ENCODE results near the gene IWS1. TPM values are rescaled to one million over a fixed set of nuclear protein-coding genes. Genes with fewer than 3 reads are reported as not detected.
"Not testable (repeated sequence)": the region's sequence is repeated elsewhere in the genome, so short reads cannot be mapped to it uniquely, and the experiment has no call there.

The IWS1 gene
- total RNA-seq: 10 to 100 TPM; 31.0 to 35.4 TPM
- long read RNA-seq, donor 1, partial matches to known transcripts: 6 of 10 reads
- long read RNA-seq, donor 1, other reads (novel, unspliced or antisense): 1 of 10 reads
- long read RNA-seq, donor 2, partial matches to known transcripts: 65 of 72 reads
- long read RNA-seq, donor 2, other reads (novel, unspliced or antisense): 4 of 72 reads

DNA sequence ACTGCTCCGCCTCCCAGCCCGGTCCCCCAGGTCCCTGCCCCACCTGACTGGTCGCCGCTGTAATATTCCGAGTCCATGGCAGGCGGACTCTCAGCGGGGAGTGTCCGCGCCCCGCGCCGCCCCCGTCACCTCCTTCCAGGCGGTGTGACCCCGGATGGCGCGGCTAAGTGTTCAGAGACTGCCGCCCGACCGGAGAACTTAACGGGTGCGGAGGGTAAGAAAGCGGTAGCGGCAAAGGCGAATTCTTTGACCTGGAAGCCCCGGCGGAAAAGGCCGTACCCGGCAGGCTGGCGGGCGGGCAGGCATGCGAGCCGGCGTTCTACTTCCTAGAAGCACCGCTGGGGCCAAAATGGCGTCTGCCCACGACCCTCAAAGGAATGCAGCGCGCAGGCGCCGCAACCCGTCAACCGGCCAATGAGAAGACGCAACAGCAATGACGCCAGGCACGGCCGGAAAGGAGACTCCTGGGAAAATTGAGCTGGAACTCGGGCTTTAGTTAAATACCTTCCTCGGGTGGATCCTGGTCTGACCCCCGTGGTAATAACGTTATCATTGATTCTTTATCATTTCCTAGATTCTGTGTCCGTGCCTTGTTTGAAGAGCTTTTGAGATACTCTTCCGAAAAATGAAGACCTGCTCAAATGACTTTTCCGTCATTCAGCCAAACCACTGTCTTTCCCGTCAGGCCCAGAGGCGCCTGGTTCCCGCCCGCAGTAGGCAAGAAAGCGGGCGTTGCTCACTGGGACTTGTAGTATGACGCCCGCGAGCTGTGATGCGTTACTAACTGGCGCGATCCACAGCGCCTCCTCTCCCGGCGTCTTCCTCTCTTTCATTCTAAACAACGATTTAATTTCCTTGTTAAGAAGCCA, at the start of gene IWS1:
IWS1 (minus strand) TSS at position 358 of the 869 bp plus-strand sequence; CDS start at position 77, 281 bp downstream.
- DNase-seq (ENCODE audit: low spot score): peak; percentile 99
- intact Hi-C loops (cut with DNase I): loop anchor here in 1 of 2 donors (5.0 kb wide), 1 partner anchor 116 kb away; no protein-coding TSS in a partner anchor

DNA sequence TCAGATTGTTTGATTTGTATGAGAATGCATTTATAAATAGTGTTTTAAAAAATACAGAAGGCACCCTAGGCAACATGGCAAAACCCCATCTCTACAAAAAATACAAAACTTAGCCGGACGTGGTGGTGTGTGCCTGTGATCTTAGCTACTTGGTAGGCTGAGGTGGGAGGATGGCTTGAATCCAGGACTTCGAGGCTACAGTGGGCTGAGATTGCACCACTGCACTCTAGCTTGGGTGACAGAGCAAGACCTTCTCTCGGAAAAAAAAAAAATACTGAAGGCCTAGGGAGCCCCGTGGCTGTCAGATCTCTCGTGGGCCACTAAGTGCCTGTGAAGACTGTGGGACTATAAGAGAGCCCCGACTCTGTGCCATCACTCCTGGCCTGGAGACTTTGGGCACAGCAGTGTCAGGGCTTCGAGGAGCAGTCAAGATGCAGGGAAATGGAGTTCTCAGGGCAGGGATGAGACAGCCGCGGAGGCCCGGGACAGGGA, 49.7 kb upstream of the IWS1 start:
- DNase-seq (ENCODE audit: low spot score): no peak
- intact Hi-C loops (cut with DNase I): no loop called here

DNA sequence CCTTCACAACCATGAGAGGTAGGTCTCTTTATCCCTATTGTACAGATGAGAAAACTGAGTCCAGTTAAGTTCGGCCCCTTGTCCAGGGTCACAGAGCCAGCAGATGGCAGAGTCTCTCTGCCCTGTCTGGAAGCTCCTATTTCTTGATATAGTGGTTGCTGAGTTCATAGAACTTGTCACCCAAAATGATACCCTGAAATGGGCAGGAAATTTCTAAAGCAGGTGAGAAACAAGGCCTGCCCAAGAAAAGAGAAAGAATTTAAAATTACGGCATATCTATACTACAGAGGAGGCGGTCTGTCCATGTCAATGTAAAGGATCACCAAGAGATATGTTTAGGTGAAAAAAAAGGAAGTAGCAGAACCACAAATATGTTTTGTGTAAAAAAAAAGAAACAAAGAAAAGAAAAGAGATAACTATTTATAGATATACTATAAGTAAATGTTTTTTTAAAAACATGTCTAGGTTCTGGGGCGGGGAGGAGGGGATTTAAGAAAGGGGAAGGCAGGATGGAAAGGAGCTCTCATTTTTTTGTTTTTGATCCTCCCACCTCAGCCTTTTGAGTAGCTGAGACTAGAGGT, 49.0 kb upstream of the IWS1 start:
- intact Hi-C loops (cut with DNase I): no loop called here
- DNase-seq (ENCODE audit: low spot score): no peak

DNA sequence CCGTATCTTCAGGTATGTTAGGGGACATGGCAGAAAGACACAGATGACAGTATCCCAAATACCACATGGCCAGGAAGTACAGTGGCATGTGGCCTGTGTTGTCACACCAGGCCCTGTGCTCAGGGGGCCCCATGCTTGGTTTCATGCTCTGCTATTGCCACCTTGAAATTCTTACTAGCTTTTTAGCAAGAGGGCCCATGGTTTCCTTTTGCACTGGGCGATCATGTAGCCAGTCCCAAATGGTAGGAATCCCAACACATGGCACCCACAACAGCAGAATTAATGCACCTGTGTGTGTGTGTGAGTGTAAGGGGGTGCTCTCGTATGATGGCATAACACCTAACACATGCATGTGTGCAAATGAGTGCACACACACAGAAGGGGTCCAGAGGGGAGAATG, 48.4 kb upstream of the IWS1 start:
- DNase-seq (ENCODE audit: low spot score): no peak
- intact Hi-C loops (cut with DNase I): no loop called here

DNA sequence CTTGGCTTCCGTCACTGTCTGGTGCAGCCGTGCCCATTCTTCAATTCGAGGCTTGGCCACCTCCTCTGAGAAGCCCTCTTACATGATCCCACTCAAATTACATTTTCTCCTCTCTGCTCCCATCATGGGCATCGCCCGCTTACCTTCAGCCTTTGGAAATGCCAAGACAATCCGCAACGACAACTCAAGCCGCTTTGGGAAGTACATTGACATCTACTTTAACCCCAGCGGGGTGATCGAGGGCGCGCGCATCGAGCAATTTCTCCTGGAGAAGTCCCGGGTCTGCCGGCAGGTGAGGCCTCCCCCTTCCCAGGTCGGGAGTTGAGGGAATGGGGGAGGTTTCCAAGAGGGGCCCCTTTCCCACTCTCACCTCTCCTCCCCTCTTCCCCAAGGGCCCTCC, 47.5 kb upstream of the IWS1 start:
- DNase-seq (ENCODE audit: low spot score): no peak
- intact Hi-C loops (cut with DNase I): no loop called here

DNA sequence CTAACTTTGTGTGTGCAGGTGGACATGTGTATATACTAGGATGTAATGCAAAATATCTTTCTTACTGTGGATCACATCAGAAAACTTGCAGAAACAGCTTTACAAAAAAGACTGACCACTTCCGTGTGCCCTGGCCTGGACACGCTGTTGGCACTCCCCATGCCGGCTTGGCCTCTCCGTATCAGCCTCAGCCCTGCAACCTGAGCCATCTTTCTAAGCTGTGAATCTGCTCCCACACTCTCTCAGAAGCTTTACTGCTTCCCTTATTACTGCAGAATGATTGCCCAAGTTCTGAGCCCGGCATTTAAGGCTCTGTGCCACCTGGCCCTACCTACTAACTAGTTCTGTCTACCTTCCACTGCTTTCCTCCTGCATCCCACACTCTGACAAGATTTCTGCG, 47.0 kb upstream of the IWS1 start:
- DNase-seq (ENCODE audit: low spot score): no peak
- intact Hi-C loops (cut with DNase I): no loop called here

DNA sequence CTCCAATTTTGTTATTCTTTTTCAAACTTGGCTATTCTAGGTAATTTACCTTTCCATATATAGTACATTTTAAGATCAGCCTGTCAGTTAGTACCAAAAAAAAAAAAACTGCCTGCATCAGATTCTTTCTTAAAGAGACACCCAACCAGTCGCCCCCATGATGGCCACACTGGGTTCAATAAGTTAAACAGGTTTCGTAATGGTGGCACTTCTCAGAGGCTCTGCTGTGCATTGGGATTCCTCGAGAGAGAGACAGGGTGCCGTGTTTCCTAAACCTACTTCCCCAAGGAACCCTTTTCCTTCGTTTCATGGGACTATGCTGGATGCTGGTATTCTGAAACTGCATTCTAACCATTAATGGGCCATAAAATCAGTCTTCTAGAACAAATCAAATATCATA, 46.6 kb upstream of the IWS1 start:
- DNase-seq (ENCODE audit: low spot score): no peak
- intact Hi-C loops (cut with DNase I): no loop called here

DNA sequence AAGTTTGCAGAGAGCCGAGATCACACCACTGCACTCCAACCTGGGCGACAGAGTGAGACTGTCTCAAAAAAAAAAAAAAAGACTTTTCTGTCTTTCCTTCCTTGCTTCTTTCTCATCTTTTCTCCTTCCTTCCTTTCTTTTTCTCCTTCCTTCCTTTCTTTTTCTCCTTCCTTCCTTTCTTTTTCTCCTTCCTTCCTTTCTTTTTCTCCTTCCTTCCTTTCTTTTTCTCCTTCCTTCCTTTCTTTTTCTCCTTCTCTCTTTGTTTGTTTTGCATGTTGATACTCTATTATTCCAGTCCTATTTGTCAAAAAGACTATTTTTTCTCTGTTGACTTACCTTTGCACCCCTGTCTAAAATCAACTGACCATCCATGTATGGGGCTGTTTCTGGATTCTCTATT, 46.1 kb upstream of the IWS1 start:
- intact Hi-C loops (cut with DNase I); DNase-seq (ENCODE audit: low spot score): not testable (repeated sequence)

DNA sequence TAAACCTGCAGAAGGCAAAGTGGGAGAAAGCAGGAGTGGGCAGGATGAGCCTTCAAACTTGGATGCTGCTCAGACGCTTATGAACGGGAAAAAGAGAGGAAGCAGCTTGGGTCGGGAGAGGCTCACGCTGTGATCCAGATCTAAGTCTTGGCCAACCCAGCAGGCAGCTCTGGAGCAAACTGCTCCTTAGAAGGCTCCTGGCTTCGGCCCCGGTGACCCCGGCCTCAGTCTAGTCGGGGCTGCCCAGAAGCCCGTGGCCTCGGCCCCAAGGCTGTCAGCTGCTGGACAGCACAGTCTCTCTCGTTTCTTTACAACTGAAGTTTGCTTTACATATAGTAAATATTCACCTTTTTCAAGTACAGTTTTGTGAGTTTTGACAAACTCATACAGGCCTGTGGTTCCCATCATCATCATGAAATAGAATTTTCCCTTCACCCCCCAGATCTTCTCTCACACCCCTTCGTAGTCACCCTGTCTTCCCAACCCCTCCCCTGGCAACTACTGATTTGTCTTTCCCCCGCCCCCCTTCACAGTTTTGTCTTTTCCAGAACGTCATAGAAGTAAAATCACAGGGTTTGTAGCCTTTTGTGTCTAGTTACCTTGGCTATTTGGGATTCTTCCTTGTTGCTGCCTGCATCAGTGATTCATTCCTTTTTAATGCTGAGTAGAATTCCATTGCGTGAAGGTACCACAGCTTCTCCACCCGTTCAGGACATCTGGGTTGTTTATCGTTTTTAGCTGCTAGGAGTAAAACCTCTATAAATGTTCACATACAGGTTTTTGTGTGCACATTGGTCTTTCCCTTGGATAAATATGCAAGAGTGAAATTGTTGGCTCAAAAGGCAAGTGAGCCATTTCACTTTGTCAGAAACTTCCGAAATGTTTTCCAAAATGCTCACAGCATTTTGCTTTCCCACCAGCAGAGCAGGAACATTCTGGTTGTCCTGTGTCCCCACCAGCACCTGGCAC, 44.3 kb upstream of the IWS1 start:
- intact Hi-C loops (cut with DNase I): loop anchor here in 1 of 2 donors (1.0 to 2.0 kb wide), 2 partner anchors 32 to 40 kb away; no protein-coding TSS in a partner anchor
- DNase-seq (ENCODE audit: low spot score): no peak

DNA sequence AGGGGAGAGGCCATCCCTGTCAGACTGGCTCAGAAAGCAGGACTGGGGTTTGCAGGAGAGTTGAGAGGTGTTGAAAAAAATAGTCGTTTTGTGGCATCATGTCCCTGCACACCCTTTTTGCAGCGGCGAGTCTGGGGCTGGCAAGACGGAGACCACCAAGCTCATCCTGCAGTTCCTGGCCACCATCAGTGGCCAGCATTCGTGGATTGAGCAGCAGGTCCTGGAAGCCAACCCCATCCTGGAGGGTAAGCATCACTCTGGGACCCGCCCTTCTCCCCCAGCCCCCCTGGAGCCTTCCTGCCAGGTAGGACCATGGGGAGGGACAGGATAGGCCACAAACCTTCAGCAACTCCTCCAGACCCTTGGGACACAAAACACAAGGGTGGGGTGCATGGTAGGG, 43.4 kb upstream of the IWS1 start:
- intact Hi-C loops (cut with DNase I): loop anchor here (2.0 to 5.0 kb wide), 3 partner anchors 39 to 492 kb away; no protein-coding TSS in a partner anchor
- DNase-seq (ENCODE audit: low spot score): no peak

DNA sequence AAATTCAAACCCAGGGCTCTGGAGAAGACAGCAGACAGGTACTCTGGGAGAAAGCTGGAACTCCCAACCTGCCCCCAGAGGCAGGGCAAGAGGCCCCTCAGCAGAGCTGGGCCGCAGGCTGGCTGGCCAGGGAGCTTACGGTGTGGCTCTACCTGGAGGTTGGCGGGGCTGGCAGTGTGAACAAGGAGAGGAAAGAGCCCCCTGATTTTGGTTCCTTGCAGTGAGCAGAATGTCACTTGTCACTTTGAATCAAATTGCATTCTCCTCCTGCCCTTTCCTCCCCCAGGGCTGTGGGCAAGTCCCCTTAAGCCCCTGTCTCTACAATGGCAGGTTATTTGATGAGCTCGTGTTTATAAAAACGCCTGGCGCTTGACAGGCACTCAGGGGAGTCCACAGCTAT, 41.8 kb upstream of the IWS1 start:
- peak; percentile 58 for DNase-seq (ENCODE audit: low spot score)
- intact Hi-C loops (cut with DNase I): loop anchor here (5.0 kb wide), 2 partner anchors 196 to 491 kb away; no protein-coding TSS in a partner anchor

DNA sequence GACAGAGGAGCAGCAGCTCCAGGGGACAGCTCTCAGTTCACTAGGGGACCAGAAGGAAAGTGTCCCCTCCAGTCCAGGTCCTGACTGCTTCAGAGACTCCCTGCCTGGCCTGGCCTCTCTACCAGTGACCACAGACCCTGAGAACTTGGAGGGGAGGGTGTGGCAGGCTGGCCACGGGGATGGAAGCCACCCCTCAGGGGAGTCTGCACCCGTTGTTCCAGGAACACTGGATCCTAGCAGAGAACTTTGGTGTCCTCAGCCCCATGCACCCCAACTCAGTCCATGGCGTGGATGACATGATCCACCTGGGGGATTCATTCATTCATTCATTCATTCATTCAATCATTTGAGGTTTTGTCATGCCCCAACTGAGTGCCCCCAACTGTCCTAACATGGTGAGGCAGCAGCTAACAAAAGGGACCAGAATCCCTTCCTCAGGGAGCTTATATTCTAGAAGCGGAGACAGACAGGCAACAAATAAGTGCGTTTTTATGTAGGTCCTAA, 41.1 kb upstream of the IWS1 start:
- intact Hi-C loops (cut with DNase I): loop anchor here (5.0 kb wide), 2 partner anchors 195 to 490 kb away; no protein-coding TSS in a partner anchor
- peak; percentile 40 for DNase-seq (ENCODE audit: low spot score)

DNA sequence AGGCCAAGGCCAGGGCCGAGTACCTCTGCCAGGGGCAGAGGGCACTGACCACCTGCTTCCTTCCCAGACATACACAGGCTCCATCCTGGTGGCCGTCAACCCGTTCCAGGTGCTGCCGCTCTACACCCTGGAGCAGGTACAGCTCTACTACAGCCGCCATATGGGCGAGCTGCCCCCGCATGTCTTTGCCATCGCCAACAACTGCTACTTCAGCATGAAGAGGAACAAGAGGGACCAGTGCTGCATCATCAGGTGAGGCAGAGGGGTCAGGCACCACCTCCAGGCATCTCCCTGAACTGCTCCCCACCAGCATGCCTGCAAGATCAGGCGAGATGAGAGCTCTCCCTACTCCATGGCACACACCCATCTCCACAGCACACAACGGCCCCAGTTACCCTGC, 40.3 kb upstream of the IWS1 start:
- intact Hi-C loops (cut with DNase I): loop anchor here (5.0 kb wide), 2 partner anchors 194 to 489 kb away; no protein-coding TSS in a partner anchor
- peak; percentile 69 for DNase-seq (ENCODE audit: low spot score)

DNA sequence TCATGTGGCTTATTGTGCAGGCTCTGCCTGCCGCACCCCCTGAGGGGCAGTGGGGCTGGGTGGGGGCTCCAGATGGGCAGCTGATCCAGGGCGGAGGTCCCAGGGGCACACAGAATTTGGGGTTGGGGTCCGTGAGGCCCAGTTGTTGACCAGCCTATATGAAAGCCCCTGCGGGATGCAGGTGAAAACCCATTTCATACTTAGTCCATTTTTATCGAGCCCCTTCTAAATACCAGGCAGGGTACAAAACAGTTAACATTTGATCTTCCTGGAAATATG, 39.8 kb upstream of the IWS1 start:
- DNase-seq (ENCODE audit: low spot score): peak; percentile 66
- intact Hi-C loops (cut with DNase I): loop anchor here (5.0 kb wide), 2 partner anchors 194 to 489 kb away; no protein-coding TSS in a partner anchor

DNA sequence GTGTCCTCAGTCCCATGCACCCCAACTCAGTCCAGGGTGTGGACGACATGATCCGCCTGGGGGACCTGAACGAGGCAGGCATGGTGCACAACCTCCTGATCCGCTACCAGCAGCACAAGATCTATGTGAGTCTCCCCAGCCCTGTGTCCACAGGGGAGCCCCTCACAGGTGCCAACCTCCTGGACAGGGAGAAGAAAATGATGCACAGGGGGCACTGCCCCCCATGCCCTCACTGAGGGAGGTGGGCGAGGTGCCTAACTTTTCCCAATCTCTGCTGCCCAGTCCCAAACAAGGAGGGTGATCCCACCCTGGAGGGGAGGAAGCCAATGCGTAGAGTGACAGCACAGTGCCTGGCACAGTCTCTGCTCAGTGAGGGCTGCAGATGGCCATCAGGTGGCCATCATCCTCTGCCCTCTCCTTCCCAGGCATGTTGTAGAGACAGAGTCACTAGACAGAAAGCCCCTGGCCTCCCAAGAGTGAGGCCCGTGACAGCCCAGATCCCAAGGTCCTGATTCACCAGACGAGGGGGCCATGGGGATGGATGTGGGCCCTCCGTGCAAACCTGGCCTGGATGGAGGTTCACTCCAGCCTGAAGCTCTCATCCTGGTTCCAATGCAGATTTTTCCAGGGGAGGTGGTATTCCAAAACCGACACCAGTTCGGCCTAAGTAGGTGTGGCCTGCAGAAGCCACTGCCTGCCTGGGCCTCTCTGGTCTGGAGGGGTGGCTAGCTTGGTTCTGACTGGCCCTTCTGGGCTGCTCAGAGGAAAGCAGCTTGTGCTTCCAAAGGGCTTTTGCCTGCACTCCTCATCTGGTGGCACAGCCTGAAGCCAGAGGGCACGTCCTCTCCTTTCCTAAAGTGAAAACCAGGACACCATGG, 39.2 kb upstream of the IWS1 start:
- DNase-seq (ENCODE audit: low spot score): no peak
- intact Hi-C loops (cut with DNase I): loop anchor here (5.0 kb wide), 2 partner anchors 193 to 488 kb away; no protein-coding TSS in a partner anchor

DNA sequence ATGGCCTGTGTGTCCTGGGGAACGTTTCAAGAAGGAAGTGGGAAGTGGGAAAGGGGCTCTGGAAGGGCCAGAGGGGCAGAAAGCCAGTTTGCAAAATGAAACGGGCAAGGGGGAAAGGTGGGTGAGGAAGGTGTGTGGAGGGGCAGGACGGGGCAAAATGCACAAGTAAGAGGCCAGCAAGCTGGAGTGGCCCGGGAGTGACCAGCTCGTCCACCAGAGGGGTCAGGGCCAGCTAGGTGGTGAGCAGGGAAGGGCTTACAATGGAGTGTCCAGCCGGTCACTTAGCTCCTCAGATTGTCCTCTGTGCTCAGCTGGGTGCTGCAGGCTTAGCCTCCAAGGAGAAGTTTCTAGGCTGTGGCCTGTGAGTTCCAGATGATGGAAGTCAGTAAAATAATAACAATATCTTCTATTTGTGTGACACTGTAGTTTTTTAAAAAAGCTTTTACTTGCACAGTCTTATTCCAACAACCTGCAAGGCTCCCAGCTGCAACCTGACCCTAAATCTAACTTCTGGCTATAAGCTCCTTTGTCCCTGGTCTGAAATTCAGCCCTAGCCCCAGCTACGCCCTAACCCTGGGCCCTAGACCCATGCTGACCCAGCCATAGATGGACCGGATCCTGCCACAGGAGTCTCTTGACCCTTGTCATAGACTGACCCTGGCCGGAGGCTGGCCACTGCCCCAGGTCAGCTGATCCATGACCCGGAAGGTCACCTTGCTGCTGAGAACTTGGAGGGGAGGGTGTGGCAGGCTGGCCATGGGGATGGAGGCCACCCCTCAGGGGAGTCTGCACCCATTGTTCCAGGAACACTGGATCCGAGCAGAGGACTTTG, 38.4 kb upstream of the IWS1 start:
- no peak for DNase-seq (ENCODE audit: low spot score)
- intact Hi-C loops (cut with DNase I): loop anchor here (5.0 kb wide), 2 partner anchors 192 to 487 kb away; no protein-coding TSS in a partner anchor
